ENCODE measurements around the gene PTPRE.

Gene PTPRE

DNA sequence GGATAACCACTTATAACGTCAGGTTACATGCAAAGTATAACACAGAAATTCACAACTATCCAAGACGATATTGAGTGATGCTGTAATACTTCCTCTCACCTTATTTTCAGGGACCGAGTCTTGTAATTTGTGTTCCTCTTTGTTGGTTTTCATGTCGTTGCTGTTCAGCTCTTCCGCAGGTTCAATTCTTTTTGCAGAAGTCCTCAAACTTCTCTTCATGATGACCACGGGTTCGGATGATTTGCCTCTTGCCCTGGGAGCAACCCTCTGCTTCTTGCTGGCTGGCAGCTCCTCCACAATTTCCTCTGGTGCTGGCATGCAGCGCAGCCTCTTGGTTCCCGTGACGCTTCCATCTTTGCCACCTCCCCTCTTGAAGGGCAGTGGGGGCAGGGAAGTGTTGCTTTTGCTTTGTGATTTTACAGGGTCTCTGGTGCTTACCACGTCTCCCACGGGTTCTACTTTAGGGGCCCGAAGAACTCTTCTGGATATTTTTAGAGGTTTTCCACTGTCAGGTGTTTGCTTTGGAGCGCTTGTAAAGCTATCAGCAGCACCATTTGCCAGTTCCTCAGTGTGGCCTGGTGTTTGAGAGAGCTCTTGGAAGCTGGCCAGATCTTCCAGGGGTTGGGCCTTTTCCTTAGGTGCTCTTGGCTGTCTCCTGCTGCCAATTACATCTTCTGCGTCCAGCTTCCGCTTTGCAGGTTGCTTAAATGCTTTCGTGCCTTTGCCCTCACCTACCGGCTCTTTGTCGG, 195.8 kb downstream of the PTPRE start:
- DNase-seq, result no peak

DNA sequence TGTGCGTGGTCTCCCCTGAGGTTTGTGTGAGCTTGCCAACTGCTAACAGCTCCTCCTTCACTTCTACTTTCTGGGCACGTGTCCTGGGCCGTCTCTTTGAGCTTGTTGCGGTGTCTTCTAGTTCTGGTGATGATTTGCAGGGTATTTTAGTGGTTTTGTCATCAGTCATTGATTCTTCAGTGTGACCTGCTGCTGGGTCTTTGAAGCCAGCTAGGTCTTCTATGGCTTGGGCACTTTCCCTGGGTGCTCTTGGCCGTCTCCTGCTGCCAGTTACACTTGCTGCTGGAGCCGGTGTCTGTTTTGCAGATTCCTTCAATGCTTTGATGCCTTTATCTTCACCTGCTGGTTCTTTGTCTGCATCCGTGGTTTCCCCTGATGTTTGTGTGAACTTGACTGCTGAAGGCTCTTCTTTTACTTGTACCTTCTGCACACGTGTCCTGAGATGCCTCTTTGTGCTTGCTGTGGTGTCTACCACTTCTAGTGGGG, 196.4 kb downstream of the PTPRE start:
- DNase-seq, result no peak

DNA sequence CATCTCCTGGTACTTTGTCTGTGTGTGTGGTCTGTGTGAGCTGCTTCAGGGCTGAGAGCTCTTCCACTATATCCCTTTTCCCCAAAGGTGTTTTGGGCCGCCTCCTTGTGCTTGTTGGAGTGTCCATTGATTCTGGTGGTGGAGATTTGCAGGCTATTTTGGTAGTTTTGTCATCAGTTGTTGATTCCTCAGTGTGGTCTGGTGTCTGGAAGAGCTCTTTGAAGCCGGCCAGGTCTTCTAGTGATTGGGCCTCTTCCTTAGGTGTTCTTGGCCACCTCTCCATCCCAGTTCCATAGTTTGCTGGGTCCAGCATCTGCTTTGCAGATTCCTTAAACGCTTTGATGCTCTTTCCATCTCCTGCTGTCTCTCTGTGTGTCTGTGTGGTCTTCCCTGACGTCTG, 198.5 kb downstream of the PTPRE start:
- no peak for DNase-seq

DNA sequence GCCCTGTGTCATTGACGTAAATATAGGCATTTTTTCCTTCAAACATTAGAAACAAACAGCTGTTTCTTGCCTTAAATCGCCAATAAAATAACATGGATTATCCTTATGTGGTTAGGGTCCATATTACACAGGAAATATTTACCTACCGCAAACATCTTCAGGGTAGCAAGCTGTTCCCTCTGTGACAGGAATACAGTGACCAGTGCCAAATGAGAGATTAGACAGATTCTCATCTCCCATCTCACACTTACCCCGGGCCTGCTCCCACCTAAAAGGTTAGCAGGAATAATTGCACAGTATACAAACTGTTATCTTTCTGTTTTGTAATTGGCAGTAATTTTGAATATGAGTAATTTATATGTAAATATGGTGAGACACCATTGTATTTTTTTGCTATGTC, 202.8 kb downstream of the PTPRE start:
- DNase-seq, result no peak

DNA sequence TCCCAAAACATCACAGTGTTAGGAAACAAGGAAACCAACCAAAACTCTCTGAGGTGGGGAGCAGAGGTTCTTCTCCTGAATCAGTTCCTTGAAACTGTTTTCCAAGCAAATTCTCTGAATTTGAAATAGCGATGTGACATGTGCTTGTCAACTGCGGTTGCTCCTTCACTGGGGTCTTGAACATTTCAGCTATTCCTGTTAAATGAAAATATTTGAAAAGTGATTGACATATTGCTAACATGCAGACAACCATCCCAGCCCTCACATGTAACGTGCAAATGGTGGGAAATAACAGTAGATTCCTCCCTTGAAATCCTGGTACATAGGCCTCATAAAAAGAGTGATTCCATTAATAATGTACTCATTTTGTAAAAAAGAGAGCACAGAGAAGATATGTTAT, 203.4 kb downstream of the PTPRE start:
- DNase-seq, result no peak

DNA sequence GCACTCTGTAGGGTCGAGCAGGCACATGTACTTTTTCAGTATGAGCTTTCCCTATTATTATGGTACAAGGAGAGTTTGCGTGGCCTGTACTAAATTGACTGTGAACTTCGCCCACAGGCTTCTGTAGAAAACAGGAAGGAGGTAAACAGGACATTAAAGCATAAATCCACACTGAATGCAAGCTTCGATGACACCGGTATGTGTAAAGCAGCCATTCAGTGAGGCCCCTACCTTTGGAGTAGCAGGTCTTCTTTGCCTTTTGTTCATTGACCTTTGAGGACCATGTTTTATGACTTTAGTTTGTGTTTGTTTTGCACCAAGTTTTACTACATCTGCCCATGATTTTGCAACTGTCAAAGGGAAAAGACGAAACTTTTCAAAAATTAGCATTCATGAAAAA, 204.8 kb downstream of the PTPRE start:
- DNase-seq, result no peak

DNA sequence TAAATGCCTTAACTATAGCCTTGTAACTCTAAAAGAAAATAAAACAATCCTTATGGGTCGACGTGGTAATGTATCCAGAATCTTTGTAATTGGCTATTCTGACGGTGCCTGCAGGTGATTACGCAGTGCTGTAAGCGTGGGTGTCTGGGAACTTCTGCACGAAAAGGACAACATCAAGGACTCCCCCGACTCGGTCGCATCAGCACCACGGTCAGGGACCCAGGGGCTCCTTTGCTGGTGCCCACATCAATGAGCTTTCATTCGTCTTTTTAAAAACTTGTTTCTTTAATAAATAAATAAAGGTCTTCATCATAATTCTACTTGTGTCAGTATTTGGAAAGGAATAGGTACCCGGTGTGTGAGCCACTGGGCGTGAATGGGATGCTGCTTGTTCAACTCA, 206.1 kb downstream of the PTPRE start:
- no peak for DNase-seq

DNA sequence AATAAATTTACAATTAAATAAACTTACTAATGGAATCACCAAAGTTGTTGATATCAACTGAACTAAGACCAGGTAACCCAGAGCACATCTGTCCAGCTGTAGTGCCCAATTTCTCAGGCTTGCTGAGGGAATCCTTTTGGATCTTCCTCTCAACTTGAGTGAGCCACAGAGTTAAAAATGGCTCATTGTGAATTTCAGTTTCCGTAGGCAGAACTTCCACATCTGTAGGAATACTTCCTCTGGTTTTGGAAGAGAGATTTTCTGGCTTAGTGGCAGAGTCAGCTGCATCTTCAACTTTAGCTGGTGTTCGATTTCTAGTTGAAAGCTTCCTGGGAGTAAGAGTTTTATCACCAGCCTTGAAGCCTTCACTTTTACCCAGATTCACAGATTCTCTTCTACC, 208.0 kb downstream of the PTPRE start:
- no peak for DNase-seq

DNA sequence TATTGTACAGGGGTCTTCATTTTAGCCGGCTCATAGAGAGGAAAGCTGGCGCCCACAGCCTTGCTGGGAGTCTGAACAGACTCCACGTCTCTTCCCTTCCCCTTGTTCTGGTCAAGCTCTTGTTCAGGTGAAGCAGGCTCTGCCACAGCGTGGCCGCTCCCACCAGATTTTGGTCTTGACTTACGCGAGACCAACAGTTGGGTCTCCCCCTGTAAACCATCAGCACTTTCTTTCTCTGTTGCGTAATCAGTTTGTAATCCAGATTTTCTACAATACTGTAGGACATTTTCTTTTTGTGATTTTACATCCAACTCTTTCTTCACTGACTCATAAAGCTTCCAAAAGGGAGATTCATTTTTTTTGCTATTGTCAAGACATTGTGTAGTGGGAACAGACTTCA, 208.5 kb downstream of the PTPRE start:
- no peak for DNase-seq

DNA sequence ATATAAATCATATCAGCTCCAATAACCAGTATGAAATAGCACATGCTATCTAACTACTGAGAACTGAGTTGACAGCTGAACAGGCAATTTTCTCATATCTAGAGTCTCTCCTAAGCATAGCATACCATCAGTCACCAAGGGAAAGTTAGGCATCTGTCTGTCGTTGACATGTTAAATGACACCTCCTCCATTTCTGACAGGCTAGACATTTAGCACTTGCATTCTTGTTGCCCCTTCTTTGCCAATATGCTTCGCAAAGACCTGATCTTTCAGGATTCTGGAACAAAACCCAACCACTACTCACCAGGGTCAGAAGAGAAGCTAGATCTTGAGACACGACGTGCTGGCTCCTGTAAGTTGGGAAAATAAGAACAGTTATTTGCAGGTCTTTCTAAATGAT, 209.3 kb downstream of the PTPRE start:
- no peak for DNase-seq

DNA sequence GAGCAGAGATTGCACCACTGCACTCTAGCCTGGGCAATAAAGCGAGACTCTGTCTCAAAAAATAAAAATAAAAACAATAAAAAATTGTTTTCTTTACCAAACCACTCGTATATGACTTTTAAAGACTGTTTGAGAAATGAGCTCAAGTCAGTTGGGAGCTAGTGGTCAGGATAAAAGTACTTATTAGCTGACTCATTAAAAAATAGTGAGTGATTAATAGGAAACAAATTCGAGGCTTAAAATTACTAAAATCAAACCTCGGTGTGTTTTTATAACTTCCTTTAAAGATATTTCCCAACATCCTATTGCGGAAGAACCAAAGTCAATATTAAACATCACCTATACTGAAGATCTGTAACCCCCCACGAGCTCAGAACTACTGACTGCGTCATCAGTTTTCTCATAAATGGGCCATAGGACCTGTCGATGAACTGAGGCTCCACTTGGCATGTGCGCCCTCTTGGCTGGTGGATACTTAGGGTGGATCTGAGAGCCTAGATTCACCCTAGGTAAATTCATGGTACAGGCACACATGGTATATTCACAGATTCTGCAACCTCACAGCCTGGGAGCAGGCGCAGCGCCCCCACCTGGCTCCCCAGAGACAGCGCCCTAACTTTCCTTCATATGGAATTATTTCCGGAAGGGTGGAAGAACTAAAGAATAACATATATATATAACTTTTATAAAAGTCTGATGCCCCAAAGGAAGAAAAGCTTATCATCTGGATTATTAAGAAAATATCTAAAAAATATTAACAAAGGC, 210.1 kb downstream of the PTPRE start:
- no peak for DNase-seq

DNA sequence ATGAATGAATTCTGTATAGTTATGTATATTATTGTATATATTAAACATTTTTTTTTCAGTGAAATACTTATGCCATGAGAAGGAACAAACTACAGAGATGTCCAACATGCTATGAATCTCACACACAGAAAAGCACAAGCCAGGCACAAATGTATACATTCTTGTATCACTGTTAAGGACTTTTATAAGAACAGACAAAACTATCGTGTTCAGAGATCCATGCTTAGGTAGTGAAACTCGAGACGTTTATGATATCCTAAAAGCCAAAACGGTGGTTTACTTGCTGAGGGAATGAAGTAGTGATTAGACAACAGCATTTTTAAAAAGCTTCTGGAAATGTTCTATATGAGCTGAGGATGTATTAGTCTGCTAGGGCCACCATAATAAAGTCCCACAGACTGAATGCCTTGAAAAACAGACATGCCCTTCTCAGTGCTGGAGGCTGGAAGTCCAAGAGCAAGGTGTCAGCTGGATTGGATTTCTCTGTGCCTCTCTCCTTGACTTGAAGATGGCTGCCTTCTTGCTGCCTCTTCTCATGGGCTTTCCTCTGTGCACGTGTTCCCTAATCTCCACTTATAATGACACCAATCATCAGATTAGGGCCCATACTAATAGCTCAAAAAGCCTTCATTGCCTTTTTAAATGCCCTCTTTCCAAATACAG, 215.0 kb downstream of the PTPRE start:
- DNase-seq, result no peak

DNA sequence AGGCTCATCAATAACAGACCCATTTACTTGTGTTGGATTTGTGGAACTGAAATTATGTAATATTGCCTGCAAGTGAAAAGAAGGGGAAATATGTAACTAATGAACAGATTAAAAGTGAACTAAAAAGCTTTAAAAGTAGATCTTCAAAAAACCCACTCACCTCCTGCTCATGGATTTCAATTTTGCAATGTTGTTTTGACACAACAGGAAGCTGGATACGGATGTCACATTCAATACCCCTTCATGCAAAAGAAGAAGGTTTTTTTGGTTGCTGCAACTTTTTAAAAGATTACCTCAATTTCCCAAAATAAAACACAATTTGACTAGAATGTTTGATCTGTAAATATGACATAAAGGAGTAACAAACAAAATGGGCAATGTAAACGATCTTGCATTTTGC, 216.0 kb downstream of the PTPRE start:
- no peak for DNase-seq

DNA sequence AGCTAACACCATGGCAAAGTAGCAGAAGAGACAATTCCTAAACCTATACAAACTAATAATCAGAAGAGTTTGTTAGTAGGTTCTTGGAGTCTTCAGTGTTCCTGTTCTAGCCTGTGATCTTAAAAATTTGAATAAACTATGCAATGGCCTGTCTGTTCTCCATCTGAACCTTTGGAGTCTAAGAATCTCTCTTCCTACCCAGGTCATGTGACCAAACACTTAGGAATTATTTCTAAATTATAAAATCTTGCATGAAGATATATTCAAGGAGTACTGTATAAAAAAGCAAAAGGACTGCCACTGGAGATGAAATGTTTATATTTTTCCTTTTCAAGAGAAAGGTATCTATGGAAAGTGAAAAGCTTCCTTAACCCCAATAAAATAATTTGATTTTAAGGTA, 216.9 kb downstream of the PTPRE start:
- no peak for DNase-seq

DNA sequence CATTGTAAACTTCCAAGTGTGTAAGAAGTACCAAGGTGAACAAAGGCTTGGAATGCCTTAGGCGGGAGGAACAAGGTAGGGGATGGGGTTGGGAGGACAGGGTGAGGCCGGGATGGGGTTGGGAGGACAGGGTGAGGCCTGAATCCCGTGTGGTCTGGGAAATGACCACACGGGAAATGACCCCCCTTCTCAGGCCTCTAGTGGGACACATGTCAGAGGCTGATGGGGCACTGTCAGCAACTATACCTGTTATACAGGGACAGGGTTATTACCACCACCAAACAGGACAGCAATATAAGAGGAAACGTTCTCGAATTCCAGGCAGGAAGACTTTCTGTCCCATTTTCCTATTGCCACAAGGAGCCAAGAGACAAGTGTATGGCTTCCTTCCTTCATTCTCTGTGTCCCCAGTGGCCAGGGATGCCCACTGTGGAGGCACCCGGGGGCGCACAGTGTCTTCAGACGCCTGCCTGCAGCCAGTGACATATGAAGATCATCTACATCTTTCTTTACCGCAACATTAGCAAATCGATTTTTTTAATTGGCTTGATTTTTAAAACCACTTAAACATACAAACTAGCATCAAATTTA, 218.0 kb downstream of the PTPRE start:
- no peak for DNase-seq

DNA sequence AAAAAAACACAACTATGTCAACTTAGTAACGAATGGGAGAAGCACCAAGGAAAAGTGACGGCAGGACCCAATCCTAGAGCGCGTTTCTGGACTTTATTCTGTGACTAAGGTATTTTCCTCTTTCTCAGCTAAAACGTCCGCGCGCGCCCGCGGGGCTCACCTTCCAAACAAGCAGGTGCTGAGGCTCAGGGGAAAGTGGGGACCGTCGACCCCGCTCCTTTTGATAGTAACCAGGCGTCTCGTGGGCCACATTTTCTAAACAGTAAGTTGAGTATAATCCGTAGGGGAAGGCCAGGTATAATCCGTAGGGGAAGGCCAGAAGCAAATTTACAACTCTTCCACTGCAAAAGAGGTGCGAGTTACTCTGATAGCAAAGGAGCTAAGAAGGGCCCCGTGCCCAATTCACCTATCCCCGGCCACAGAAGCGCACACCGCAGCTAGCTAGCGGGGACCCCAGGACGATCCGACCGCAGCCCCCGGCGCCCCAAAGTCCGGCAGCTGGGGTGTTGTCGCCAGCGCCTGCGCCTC, 218.6 kb downstream of the PTPRE start:
- no peak for DNase-seq

DNA sequence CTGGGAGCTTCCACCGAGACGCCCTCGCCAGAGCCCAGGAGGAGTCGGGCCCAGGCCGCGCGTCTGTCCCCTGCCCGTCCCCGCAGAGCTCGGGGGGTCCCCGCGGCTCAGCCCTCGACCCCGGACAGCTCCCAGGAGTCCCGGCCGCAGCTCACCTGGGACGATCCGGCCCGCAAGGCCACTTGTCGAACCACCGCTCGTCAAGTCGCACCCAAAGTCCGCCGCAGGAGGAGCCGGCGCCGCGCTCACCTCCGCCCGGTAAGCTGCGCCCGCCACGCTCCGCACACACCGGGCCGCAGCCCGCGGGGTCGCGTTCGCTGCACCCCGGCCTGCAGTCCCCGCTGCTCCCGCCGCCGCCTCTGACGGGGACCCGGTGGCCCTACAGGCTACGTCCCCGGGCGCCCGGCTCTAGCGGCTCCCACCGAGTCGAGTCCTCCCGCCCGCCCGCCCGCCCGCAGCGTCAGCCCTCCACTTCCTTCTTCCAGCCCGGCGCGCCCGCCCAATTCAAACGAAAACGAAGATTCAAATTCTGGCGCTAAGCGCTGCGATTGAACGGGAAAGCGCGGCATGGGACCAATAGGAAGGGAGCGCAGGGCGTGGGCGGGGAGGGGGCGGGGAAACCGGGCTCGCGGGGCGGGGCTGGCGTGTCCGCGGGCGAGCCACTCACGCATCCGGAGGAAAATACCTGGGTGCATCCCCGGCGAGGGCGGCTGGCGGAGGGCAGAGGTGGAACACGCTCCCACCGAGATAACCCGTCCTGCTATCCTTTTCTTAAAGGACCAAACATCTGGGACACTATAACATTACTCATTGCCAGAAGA, 219.3 kb downstream of the PTPRE start, which contains the start of gene MKI67:
TSS of gene MKI67 (minus strand) at position 480 of the 821 bp plus-strand sequence. CDS start 756 bp downstream, outside the sequence.
- peak; percentile 21 for DNase-seq

DNA sequence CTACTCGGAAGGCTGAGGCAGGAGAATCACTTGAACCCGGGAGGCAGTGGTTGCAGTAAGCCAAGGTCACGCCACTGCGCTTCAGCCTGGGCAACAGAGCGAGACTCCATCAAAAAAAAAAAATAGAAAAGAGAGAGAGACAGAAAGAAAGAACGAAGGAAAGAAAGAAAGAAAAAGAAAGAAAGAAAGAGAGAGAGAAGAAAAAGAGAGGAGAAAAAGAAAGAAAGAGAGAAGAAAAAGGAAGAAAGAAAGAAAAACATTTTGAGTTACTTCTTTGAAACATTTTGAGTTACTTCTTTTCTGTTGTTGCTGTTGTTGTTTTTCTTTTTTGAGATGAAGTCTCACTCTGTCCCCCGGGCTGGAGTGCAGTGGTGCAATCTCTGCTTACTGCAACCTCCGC, 221.7 kb downstream of the PTPRE start:
- no peak for DNase-seq

DNA sequence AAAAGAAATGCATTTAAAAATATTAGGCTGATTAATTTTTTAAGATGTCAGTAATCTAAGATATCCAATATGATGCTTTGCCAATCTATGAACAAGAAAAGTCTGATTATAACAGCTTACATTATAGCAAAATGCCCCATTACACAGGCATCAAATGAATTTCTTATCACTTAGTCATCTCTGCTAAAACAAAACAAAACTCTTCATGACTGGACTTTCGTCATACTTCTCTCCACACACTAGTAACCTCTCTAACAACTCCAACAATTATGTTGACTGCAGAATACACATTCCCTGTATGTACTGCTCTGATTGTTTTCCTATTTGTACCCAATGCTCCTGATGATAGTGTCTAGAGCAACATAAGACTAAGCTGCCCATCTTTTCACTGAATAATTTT, 223.1 kb downstream of the PTPRE start:
- no peak for DNase-seq
